GM18909 (cell line): ENCODE results near the gene ABCC1.

ENCODE experiments used
- ATAC-seq: cut with Tn5 transposase; IDR thresholded peaks from one replicate; pipeline ENCODE4 v1.9.1; 2021; ENCODE audit warnings: mild to moderate bottlenecking; ENCODE audit not compliant: unreplicated experiment, poor library complexity

Gene ABCC1

GRCh38 chr16:16036359-16036792, 87.0 kb downstream of the ABCC1 start:
- no peak for ATAC-seq

- ATAC-seq: no peak
Measured at GRCh38 chr16:16037521-16037920, 88.1 kb downstream of the ABCC1 start.

- ATAC-seq: no peak
Measured at GRCh38 chr16:16037970-16038369, 88.6 kb downstream of the ABCC1 start.

GRCh38 chr16:16038950-16039349, 89.5 kb downstream of the ABCC1 start:
- no peak for ATAC-seq

- ATAC-seq: no peak
Measured at GRCh38 chr16:16041196-16041892, 91.9 kb downstream of the ABCC1 start.

GRCh38 chr16:16042076-16042475, 92.7 kb downstream of the ABCC1 start:
- ATAC-seq: no peak

GRCh38 chr16:16045296-16045695, 95.9 kb downstream of the ABCC1 start:
- ATAC-seq: no peak

- no peak for ATAC-seq
Measured at GRCh38 chr16:16045879-16046278, 96.5 kb downstream of the ABCC1 start.

GRCh38 chr16:16047761-16048160, 98.3 kb downstream of the ABCC1 start:
- ATAC-seq: no peak

GRCh38 chr16:16048904-16049582, 99.6 kb downstream of the ABCC1 start:
- ATAC-seq: no peak

- no peak for ATAC-seq
Measured at GRCh38 chr16:16050106-16050505, 100.7 kb downstream of the ABCC1 start.

- no peak for ATAC-seq
Measured at GRCh38 chr16:16051132-16051531, 101.7 kb downstream of the ABCC1 start.

- no peak for ATAC-seq
Measured at GRCh38 chr16:16052916-16053315, 103.5 kb downstream of the ABCC1 start.

GRCh38 chr16:16057102-16057501, 107.7 kb downstream of the ABCC1 start:
- ATAC-seq: no peak

GRCh38 chr16:16059160-16059559, 109.7 kb downstream of the ABCC1 start:
- ATAC-seq: no peak

GRCh38 chr16:16059895-16060590, 110.6 kb downstream of the ABCC1 start:
- no peak for ATAC-seq

- ATAC-seq: no peak
Measured at GRCh38 chr16:16062023-16062937, 112.9 kb downstream of the ABCC1 start.

- no peak for ATAC-seq
Measured at GRCh38 chr16:16063683-16064082, 114.3 kb downstream of the ABCC1 start.

GRCh38 chr16:16064874-16065384, 115.5 kb downstream of the ABCC1 start:
- ATAC-seq: no peak

GRCh38 chr16:16067127-16067526, 117.7 kb downstream of the ABCC1 start:
- ATAC-seq: no peak
